Tibial nerve (tissue), 4 donors: Measurements from ENCODE around the gene CKAP4. TPM values are rescaled to one million over a fixed set of nuclear protein-coding genes. Genes with fewer than 3 reads are reported as not detected.

ENCODE experiments used
- DNase-seq, 2 donors: peaks; one replicate each; pipeline ENCODE4 v3.0.0-alpha.2; 2019; ENCODE audit warnings: low spot score in 2 of 2
- H3K27ac ChIP-seq, 4 donors: fragments of 200-600 bp; sonication (generic) in 3 of 4; one replicate each; pipeline ENCODE4 v1.5.1; 2017 to 2019; ENCODE audit warnings: mild to moderate bottlenecking in 1 of 4
- H3K27me3 ChIP-seq, 2 donors: fragments of 200-600 bp; sonication (generic) in 1 of 2; one replicate each; pipeline versions ENCODE4 v1.5.1 to v1.6.0; 2017 to 2019
- H3K36me3 ChIP-seq, 3 donors: fragments of 200-600 bp; sonication (generic); one replicate each; pipeline ENCODE4 v1.5.1; 2018 to 2019
- H3K4me1 ChIP-seq, 4 donors: fragments of 200-600 bp; sonication (generic) in 3 of 4; one replicate each; pipeline ENCODE4 v1.5.1; 2017 to 2019
- H3K4me3 ChIP-seq, 4 donors: fragments of 200-600 bp; sonication (generic) in 3 of 4; one replicate each; pipeline ENCODE4 v1.5.1; 2017 to 2019; ENCODE audit warnings: mild to moderate bottlenecking in 1 of 4, moderate library complexity in 1 of 4
- H3K9me3 ChIP-seq, 4 donors: fragments of 200-600 bp; sonication (generic) in 3 of 4; one replicate each; pipeline ENCODE4 v1.5.1; 2017 to 2019
- CTCF ChIP-seq, 5 experiments: fragments of 200-600 bp in 3 of 5; fragments of 450-650 bp in 2 of 5; sonication (generic) in 3 of 5; IDR thresholded peaks; one replicate each; pipeline ENCODE4 v1.5.1; 2016 to 2019; ENCODE audit warnings: antibody characterized with exemption in 5 of 5, mild to moderate bottlenecking in 3 of 5, moderate library complexity in 2 of 5
- EP300 ChIP-seq, 2 donors: sonication (generic); formaldehyde crosslinking; IDR thresholded peaks; one replicate each; pipeline ENCODE4 v1.6.1; 2017; ENCODE audit warnings: antibody characterized with exemption in 2 of 2, mild to moderate bottlenecking in 1 of 2
- POLR2A ChIP-seq, 2 donors: fragments of 450-650 bp; IDR thresholded peaks; one replicate each; pipeline ENCODE4 v1.6.1; 2017; ENCODE audit warnings: antibody characterized with exemption in 2 of 2, mild to moderate bottlenecking in 2 of 2, moderate library complexity in 2 of 2
- WGBS, 2 donors: methylation state at CpG; one replicate each; pipeline ENCODE4 v1.1.5; 2018; 5-methylcytosine and 5-hydroxymethylcytosine counted together
- total RNA-seq, 4 donors: library from RNA; depleted of rRNA; stranded (reverse); fragments of >200 nt; gene quantifications; one replicate each; pipeline ENCODE4 v1.1.0, GENCODE V29; 2016

Gene CKAP4
- total RNA-seq, 4 donors from 2014 or later = 29.9 to 49.5 (median 38.7) TPM

- Histone ChIP-seq H3K27ac (peak overlapping the region in 1 of 4 donors; percentile 29), H3K4me1 (peaks cover 0 to 56% (median 20%) of the 10 kb centered on the region in 4 donors), H3K36me3 (no peaks in the 10 kb centered on the region), H3K27me3 (no peaks in the 10 kb centered on the region), H3K4me3 (no peak overlapping the region), H3K9me3 (no peaks in the 10 kb centered on the region)
- 58 to 64% methylated on average over 10 of the region's 10 CpGs for WGBS, 2 donors
- TF ChIP-seq EP300 (IDR thresholded peaks at IDR 0.05) (no peak), POLR2A (IDR thresholded peaks at IDR 0.05) (no peak), CTCF (IDR thresholded peaks at IDR 0.05) (no peak)
- DNase-seq = no peak
These were observed 54.2 kb downstream of the CKAP4 start for GRCh38 chr12:106193394-106194215.

GRCh38 chr12:106192659-106193393, 55.0 kb downstream of the CKAP4 start:
- peak; percentile 33 to 39 for DNase-seq

GRCh38 chr12:106190581-106190980, 57.2 kb downstream of the CKAP4 start:
- TF ChIP-seq CTCF (IDR thresholded peaks at IDR 0.05) = no peak
- no peak for TF ChIP-seq POLR2A (IDR thresholded peaks at IDR 0.05)
- no peak for TF ChIP-seq EP300 (IDR thresholded peaks at IDR 0.05)
- Histone ChIP-seq H3K27ac (no peak overlapping the region), H3K9me3 (no peaks in the 10 kb centered on the region), H3K4me3 (no peak overlapping the region), H3K36me3 (no peaks in the 10 kb centered on the region), H3K27me3 (no peaks in the 10 kb centered on the region), H3K4me1 (peaks cover 0 to 30% (median 9%) of the 10 kb centered on the region in 4 donors)
- DNase-seq = no peak
- WGBS, 2 donors = 85 to 86% methylated on average over 3 of the region's 3 CpGs

More at GRCh38 chr12:106192659-106193393, 55.0 kb downstream of the CKAP4 start:
- peaks cover 0 to 53% (median 19%) of the 10 kb centered on the region in 4 donors for H3K4me1 ChIP-seq
- no peaks in the 10 kb centered on the region for H3K36me3 ChIP-seq
- 80 to 88% methylated on average over 4 of the region's 4 CpGs for WGBS, 2 donors
- no peaks in the 10 kb centered on the region for H3K9me3 ChIP-seq
- no peak for TF ChIP-seq CTCF (IDR thresholded peaks at IDR 0.05)
- no peak overlapping the region for H3K4me3 ChIP-seq
- no peaks in the 10 kb centered on the region for H3K27me3 ChIP-seq
- no peak overlapping the region for H3K27ac ChIP-seq

GRCh38 chr12:106189341-106189740, 58.5 kb downstream of the CKAP4 start:
- Histone ChIP-seq H3K9me3 (no peaks in the 10 kb centered on the region), H3K27me3 (no peaks in the 10 kb centered on the region), H3K36me3 (no peaks in the 10 kb centered on the region), H3K4me3 (no peak overlapping the region), H3K27ac (no peak overlapping the region), H3K4me1 (peaks cover 0 to 18% (median under 1%) of the 10 kb centered on the region in 4 donors)
- no peak for DNase-seq
- no peak for TF ChIP-seq POLR2A (IDR thresholded peaks at IDR 0.05)
- no peak for TF ChIP-seq CTCF (IDR thresholded peaks at IDR 0.05)
- no peak for TF ChIP-seq EP300 (IDR thresholded peaks at IDR 0.05)
- WGBS, 2 donors = 84 to 96% methylated on average over 4 of the region's 4 CpGs

GRCh38 chr12:106188256-106188655, 59.6 kb downstream of the CKAP4 start:
- TF ChIP-seq CTCF (IDR thresholded peaks at IDR 0.05) (no peak), EP300 (IDR thresholded peaks at IDR 0.05) (no peak), POLR2A (IDR thresholded peaks at IDR 0.05) (no peak)
- WGBS, 2 donors = 34 to 40% methylated on average over 6 to 9 of the region's 10 CpGs
- H3K9me3 ChIP-seq = no peaks in the 10 kb centered on the region
- no peak overlapping the region for H3K27ac ChIP-seq
- H3K27me3 ChIP-seq = no peaks in the 10 kb centered on the region
- no peak overlapping the region for H3K4me3 ChIP-seq
- no peak for DNase-seq
- H3K36me3 ChIP-seq = no peaks in the 10 kb centered on the region
- peaks cover 0 to 7% (median 0%) of the 10 kb centered on the region in 4 donors for H3K4me1 ChIP-seq
